Keratinocyte (primary cell): ENCODE results near the gene SAMM50. TPM values are rescaled to one million over a fixed set of nuclear protein-coding genes. Genes with fewer than 3 reads are reported as not detected.

Experiments used
- DNase-seq: peaks from one replicate; pipeline ENCODE4 v3.0.0-alpha.2; 2011; ENCODE audit warnings: low read depth, missing footprints, low spot score
- FAIRE-seq: peaks from 2 replicates; lab custom pipeline; 2011; peaks lifted over from hg19 to GRCh38; lab: Jason Lieb, UNC
- H2AFZ ChIP-seq: 2 replicates; pipeline ENCODE4 v1.6.0; 2012; ENCODE audit warnings: low read length, control low read depth, inconsistent platforms; ENCODE audit not compliant: control insufficient read depth
- H3K27ac ChIP-seq: 2 replicates; pipeline ENCODE4 v1.5.1; 2011; ENCODE audit warnings: low read length; ENCODE audit not compliant: control insufficient read depth, insufficient read depth
- H3K27me3 ChIP-seq: 3 replicates; pipeline ENCODE4 v1.6.0; 2011; ENCODE audit warnings: low read length; ENCODE audit not compliant: control insufficient read depth, insufficient read depth; ENCODE audit errors: extremely low read depth
- H3K36me3 ChIP-seq, 2 experiments: 2 replicates in 1 of 2; 3 replicates in 1 of 2; pipeline ENCODE4 v1.5.1; 2011; ENCODE audit warnings: low read length in 2 of 2, mild to moderate bottlenecking in 1 of 2; ENCODE audit not compliant: control insufficient read depth in 2 of 2, insufficient read depth in 2 of 2; ENCODE audit errors: extremely low read depth in 1 of 2
- H3K4me1 ChIP-seq: 3 replicates; pipeline ENCODE4 v1.5.1; 2011; ENCODE audit warnings: low read length; ENCODE audit not compliant: control insufficient read depth, insufficient read depth; ENCODE audit errors: extremely low read depth
- H3K4me2 ChIP-seq: 3 replicates; pipeline ENCODE4 v1.6.0; 2011; ENCODE audit warnings: low read depth, low read length; ENCODE audit not compliant: control insufficient read depth, insufficient read depth; ENCODE audit errors: extremely low read depth
- H3K4me3 ChIP-seq, 3 experiments: fragments of 200-600 bp in 1 of 3; sonication (generic) in 1 of 3; 2 replicates in 2 of 3; 3 replicates in 1 of 3; pipeline ENCODE4 v1.5.1; 2011 to 2016; ENCODE audit warnings: low read length in 3 of 3, mild to moderate bottlenecking in 3 of 3, control low read depth in 2 of 3, inconsistent platforms in 1 of 3, low read depth in 1 of 3, mixed read lengths in 1 of 3, mixed run types in 1 of 3, moderate library complexity in 1 of 3; ENCODE audit not compliant: control insufficient read depth in 2 of 3, insufficient read depth in 2 of 3; ENCODE audit errors: extremely low read depth in 1 of 3
- H3K79me2 ChIP-seq: 2 replicates; pipeline ENCODE4 v1.6.0; 2012; ENCODE audit warnings: low read length; ENCODE audit not compliant: control insufficient read depth, insufficient read depth
- H3K9ac ChIP-seq: 3 replicates; pipeline ENCODE4 v1.6.0; 2011; ENCODE audit warnings: low read length; ENCODE audit not compliant: control insufficient read depth, insufficient read depth; ENCODE audit errors: extremely low read depth
- H3K9me1 ChIP-seq: 3 replicates; pipeline ENCODE4 v1.6.0; 2011; ENCODE audit warnings: low read length; ENCODE audit not compliant: control insufficient read depth, insufficient read depth; ENCODE audit errors: extremely low read depth
- H3K9me3 ChIP-seq: 2 replicates; pipeline ENCODE4 v1.5.1; 2012; ENCODE audit warnings: low read depth, low read length; ENCODE audit not compliant: control insufficient read depth
- H4K20me1 ChIP-seq: 3 replicates; pipeline ENCODE4 v1.6.0; 2011; ENCODE audit warnings: low read length; ENCODE audit not compliant: control insufficient read depth, insufficient read depth; ENCODE audit errors: extremely low read depth
- EZH2 ChIP-seq: IDR thresholded peaks from one replicate; pipeline ENCODE4 v1.6.1; 2012; ENCODE audit warnings: inconsistent platforms, mild to moderate bottlenecking, low read length, moderate library complexity
- dilution Hi-C: fragments of 300-500 bp; cut with MboI; formaldehyde crosslinking; loops from one replicate; pipeline ENCODE4 v1.7.0; 2020; ENCODE audit warnings: low sequenced_read_pairs; ENCODE audit not compliant: extremely low pct_ligation_motif_present
- polyA plus RNA-seq, 5 experiments: library from polyadenylated mRNA; depleted of rRNA in 3 of 5; stranded (reverse) in 3 of 5; stranded (forward) in 1 of 5; unstranded in 1 of 5; fragments of >200 nt; gene quantifications; 1 replicate in 1 of 5; 2 replicates in 3 of 5; 3 replicates in 1 of 5; pipeline versions ENCODE4 v1.2.1 to v1.2.3, GENCODE V29; 2011 to 2012; ENCODE audit warnings: missing spikeins in 2 of 5, low read depth in 1 of 5, low replicate concordance in 1 of 5
- TF ChIP-seq, protein P1 (sequence below), 3 experiments: IDR thresholded peaks in 1 of 3; conservative IDR thresholded peaks in 1 of 3; optimal IDR thresholded peaks in 1 of 3; 2 replicates in 2 of 3; 3 replicates in 1 of 3; pipeline versions ENCODE3 to v1.5.1; 2011; ENCODE audit warnings: low read length in 3 of 3, mild to moderate bottlenecking in 3 of 3, moderate library complexity in 2 of 3, control low read depth in 1 of 3, inconsistent platforms in 1 of 3; ENCODE audit not compliant: insufficient read depth in 2 of 3; ENCODE audit errors: extremely low read depth in 1 of 3

The SAMM50 gene
- polyA plus RNA-seq, 1 donor (not counting 4 experiments of a cell fraction or from before 2014, with no cell fraction given): 54.6 TPM

DNA sequence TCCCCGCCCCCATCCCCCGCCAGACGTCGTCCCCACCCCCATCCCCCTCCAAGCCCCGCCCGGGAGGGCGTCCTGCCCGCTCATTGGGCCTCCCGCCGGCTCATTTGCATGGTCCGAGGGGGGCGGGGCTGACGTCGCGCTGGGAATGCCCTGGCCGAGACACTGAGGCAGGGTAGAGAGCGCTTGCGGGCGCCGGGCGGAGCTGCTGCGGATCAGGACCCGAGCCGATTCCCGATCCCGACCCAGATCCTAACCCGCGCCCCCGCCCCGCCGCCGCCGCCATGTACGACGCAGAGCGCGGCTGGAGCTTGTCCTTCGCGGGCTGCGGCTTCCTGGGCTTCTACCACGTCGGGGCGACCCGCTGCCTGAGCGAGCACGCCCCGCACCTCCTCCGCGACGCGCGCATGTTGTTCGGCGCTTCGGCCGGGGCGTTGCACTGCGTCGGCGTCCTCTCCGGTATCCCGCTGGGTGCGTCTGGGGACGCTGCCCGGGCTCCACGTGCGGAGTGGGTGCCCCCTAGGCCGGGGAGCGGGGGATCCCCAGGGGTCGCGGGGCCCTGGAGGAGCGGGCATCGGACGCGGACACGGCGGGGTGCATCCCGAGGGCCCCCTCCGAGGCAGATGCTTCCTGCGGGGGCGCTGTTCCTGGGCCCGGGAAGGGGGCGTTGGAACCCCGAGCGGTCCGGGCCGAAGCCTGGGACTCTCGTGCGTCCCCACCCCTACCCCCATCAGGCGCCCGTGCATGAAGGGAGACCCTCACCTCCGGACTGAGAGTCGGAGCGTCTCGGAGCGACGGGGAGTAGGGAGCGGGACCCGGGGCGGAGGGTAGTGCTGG, 31.4 kb upstream of the SAMM50 start, which contains the start of gene PNPLA3:
TSS of gene PNPLA3 (plus strand) at position 175 of the 834 bp plus-strand sequence. CDS start at position 282, 107 bp downstream.
- H3K9me3 ChIP-seq: no peaks in the 10 kb centered on the region
- H3K27me3 ChIP-seq: no peaks in the 10 kb centered on the region
- H3K4me3 ChIP-seq: peak within 1 kb of the TSS; percentile 62 to 89 (median 76)
- no peak for DNase-seq
- H3K4me2 ChIP-seq: peak within 1 kb of the TSS; percentile 92
- peaks cover 37% of the 10 kb centered on the region for H3K4me1 ChIP-seq
- peak within 1 kb of the TSS; percentile 68 for H3K27ac ChIP-seq
- dilution Hi-C loops: no loop called here
- peaks cover 12% of the 10 kb centered on the region for H3K79me2 ChIP-seq
- H2AFZ ChIP-seq: peak within 1 kb of the TSS; percentile 75
- peaks cover 6% of the 10 kb centered on the region for H3K9me1 ChIP-seq
- H3K9ac ChIP-seq: peak within 1 kb of the TSS; percentile 79
- no peak for FAIRE-seq
- no peak for TF ChIP-seq EZH2
- TF ChIP-seq, protein P1, sequence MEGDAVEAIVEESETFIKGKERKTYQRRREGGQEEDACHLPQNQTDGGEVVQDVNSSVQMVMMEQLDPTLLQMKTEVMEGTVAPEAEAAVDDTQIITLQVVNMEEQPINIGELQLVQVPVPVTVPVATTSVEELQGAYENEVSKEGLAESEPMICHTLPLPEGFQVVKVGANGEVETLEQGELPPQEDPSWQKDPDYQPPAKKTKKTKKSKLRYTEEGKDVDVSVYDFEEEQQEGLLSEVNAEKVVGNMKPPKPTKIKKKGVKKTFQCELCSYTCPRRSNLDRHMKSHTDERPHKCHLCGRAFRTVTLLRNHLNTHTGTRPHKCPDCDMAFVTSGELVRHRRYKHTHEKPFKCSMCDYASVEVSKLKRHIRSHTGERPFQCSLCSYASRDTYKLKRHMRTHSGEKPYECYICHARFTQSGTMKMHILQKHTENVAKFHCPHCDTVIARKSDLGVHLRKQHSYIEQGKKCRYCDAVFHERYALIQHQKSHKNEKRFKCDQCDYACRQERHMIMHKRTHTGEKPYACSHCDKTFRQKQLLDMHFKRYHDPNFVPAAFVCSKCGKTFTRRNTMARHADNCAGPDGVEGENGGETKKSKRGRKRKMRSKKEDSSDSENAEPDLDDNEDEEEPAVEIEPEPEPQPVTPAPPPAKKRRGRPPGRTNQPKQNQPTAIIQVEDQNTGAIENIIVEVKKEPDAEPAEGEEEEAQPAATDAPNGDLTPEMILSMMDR (optimal IDR thresholded peaks at IDR 0.05 in 1 of 3, IDR thresholded peaks at IDR 0.05 in 1 of 3, conservative IDR thresholded peaks at IDR 0.05 in 1 of 3; ENCODE audit: extremely low read depth in 1 of 3, insufficient read depth in 2 of 3, low read length in 3 of 3): peak in 2 of 3 experiments; percentile 35 to 42
- H4K20me1 ChIP-seq: no peaks in the 10 kb centered on the region
- H3K36me3 ChIP-seq: peaks cover 10 to 11% of the 10 kb centered on the region in 2 experiments

DNA sequence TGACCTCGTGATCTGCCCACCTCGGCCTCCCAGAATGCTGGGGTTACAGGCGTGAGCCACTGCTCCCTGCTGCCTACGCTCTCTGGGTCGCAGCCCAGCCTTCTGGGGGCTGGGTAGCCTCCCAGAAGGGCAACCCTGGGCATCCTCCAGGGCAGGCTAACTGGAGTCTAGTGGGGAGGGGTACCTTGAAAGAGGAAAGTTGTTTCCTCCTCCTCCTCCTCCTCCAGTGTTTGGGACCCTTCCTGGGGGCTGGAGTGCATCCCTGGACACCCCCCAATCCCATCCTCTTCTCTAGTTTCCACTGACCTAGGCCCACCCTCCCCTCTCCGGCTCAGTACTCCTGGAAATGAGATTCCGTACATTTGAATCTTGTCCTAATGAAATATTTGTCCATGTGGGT, 30.4 kb upstream of the SAMM50 start:
- Histone ChIP-seq H3K79me2 (peaks cover 12% of the 10 kb centered on the region), H4K20me1 (no peaks in the 10 kb centered on the region), H3K4me2 (peak overlapping the region; percentile 92), H3K27me3 (no peaks in the 10 kb centered on the region), H3K4me1 (peaks cover 27% of the 10 kb centered on the region), H3K4me3 (peak overlapping the region; percentile 56 to 89 (median 76)), H3K36me3 (peaks cover 11 to 13% of the 10 kb centered on the region in 2 experiments), H2AFZ (no peak overlapping the region), H3K9me3 (no peaks in the 10 kb centered on the region), H3K9me1 (peaks cover 6% of the 10 kb centered on the region), H3K9ac (peak overlapping the region; percentile 79), H3K27ac (peak overlapping the region; percentile 68)
- DNase-seq (no peak), FAIRE-seq (no peak)
- dilution Hi-C loops: no loop called here
- TF ChIP-seq EZH2: no peak
- TF ChIP-seq, protein P1 (optimal IDR thresholded peaks at IDR 0.05 in 1 of 3, IDR thresholded peaks at IDR 0.05 in 1 of 3, conservative IDR thresholded peaks at IDR 0.05 in 1 of 3; ENCODE audit: extremely low read depth in 1 of 3, insufficient read depth in 2 of 3, low read length in 3 of 3): no peak
